ENCODE measurements around the gene OR52D1. TPM values are rescaled to one million over a fixed set of nuclear protein-coding genes. Genes with fewer than 3 reads are reported as not detected.

Gene OR52D1
- total and polyA plus RNA-seq, 4 donors: not detected

- Histone ChIP-seq H3K9ac (ENCODE audit: low read depth in 1 of 2, low read length in 2 of 2) (no peak within 1 kb of the TSS), H3K27ac (ENCODE audit: low read depth in 1 of 2, low read length in 2 of 2) (no peak within 1 kb of the TSS), H3K4me1 (ENCODE audit: control insufficient read depth in 4 of 4, insufficient read depth in 4 of 4, low read length in 3 of 4) (no peaks in the 10 kb centered on the region), H3K36me3 (ENCODE audit: control insufficient read depth in 4 of 4, insufficient read depth in 3 of 4, low read depth in 1 of 4, low read length in 3 of 4) (no peaks in the 10 kb centered on the region), H3K27me3 (ENCODE audit: control insufficient read depth in 4 of 4, insufficient read depth in 4 of 4, low read length in 3 of 4) (no peaks in the 10 kb centered on the region), H3K4me3 (ENCODE audit: low read depth in 1 of 3, low read length in 3 of 3) (no peak within 1 kb of the TSS), H3K9me3 (ENCODE audit: control insufficient read depth in 4 of 4, low read length in 3 of 4) (no peaks in the 10 kb centered on the region)
- TF ChIP-seq TAF1 (conservative IDR thresholded peaks at IDR 0.05): no peak
- TF ChIP-seq RXRA (IDR thresholded peaks at IDR 0.05): no peak
- no peak for TF ChIP-seq FOXA2 (IDR thresholded peaks at IDR 0.05)
- no peak for TF ChIP-seq RAD21 (IDR thresholded peaks at IDR 0.05)
- TF ChIP-seq NR2F2 (IDR thresholded peaks at IDR 0.05): no peak
- TF ChIP-seq YY1 (IDR thresholded peaks at IDR 0.05): no peak
- no peak for TF ChIP-seq SP1 (IDR thresholded peaks at IDR 0.05)
- DNase-seq (ENCODE audit: low spot score): no peak
- WGBS: 96% methylated on average over 2 of the region's 2 CpGs
These were observed 28.1 kb downstream of the OR52D1 start, which contains the start of gene UBQLNL for GRCh38 chr11:5516599-5516998. UBQLNL (minus strand) TSS chr11:5516699; CDS start chr11:5516441, 258 bp downstream.

GRCh38 chr11:5521540-5521939 lies 33.1 kb downstream of the OR52D1 start:
- WGBS: 97% methylated on average over 4 of the region's 4 CpGs
- Histone ChIP-seq H3K27me3 (ENCODE audit: control insufficient read depth in 4 of 4, insufficient read depth in 4 of 4, low read length in 3 of 4) (no peaks in the 10 kb centered on the region), H3K4me1 (ENCODE audit: control insufficient read depth in 4 of 4, insufficient read depth in 4 of 4, low read length in 3 of 4) (no peaks in the 10 kb centered on the region), H3K9ac (ENCODE audit: low read depth in 1 of 2, low read length in 2 of 2) (no peak overlapping the region), H3K27ac (ENCODE audit: low read depth in 1 of 2, low read length in 2 of 2) (no peak overlapping the region), H3K9me3 (ENCODE audit: control insufficient read depth in 4 of 4, low read length in 3 of 4) (no peaks in the 10 kb centered on the region), H3K4me3 (ENCODE audit: low read depth in 1 of 3, low read length in 3 of 3) (no peak overlapping the region), H3K36me3 (ENCODE audit: control insufficient read depth in 4 of 4, insufficient read depth in 3 of 4, low read depth in 1 of 4, low read length in 3 of 4) (no peaks in the 10 kb centered on the region)
- TF ChIP-seq FOXA1 (IDR thresholded peaks at IDR 0.05): no peak
- no peak for TF ChIP-seq REST (IDR thresholded peaks at IDR 0.05)
- TF ChIP-seq, protein P1, sequence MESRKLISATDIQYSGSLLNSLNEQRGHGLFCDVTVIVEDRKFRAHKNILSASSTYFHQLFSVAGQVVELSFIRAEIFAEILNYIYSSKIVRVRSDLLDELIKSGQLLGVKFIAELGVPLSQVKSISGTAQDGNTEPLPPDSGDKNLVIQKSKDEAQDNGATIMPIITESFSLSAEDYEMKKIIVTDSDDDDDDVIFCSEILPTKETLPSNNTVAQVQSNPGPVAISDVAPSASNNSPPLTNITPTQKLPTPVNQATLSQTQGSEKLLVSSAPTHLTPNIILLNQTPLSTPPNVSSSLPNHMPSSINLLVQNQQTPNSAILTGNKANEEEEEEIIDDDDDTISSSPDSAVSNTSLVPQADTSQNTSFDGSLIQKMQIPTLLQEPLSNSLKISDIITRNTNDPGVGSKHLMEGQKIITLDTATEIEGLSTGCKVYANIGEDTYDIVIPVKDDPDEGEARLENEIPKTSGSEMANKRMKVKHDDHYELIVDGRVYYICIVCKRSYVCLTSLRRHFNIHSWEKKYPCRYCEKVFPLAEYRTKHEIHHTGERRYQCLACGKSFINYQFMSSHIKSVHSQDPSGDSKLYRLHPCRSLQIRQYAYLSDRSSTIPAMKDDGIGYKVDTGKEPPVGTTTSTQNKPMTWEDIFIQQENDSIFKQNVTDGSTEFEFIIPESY (IDR thresholded peaks at IDR 0.05): no peak
- TF ChIP-seq FOXA2 (IDR thresholded peaks at IDR 0.05): no peak
- TF ChIP-seq, protein P2, sequence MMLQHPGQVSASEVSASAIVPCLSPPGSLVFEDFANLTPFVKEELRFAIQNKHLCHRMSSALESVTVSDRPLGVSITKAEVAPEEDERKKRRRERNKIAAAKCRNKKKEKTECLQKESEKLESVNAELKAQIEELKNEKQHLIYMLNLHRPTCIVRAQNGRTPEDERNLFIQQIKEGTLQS (IDR thresholded peaks at IDR 0.05): no peak
- no peak for TF ChIP-seq MAX (IDR thresholded peaks at IDR 0.05)
- no peak for TF ChIP-seq SP1 (IDR thresholded peaks at IDR 0.05)
- no peak for TF ChIP-seq YY1 (IDR thresholded peaks at IDR 0.05)
- TF ChIP-seq EGR1 (IDR thresholded peaks at IDR 0.05; ENCODE audit: low read depth in 2 of 2): no peak
- no peak for TF ChIP-seq JUND (IDR thresholded peaks at IDR 0.05)
- TF ChIP-seq TAF1 (conservative IDR thresholded peaks at IDR 0.05): no peak
- no peak for TF ChIP-seq RXRA (IDR thresholded peaks at IDR 0.05)
- TF ChIP-seq HNF4G (IDR thresholded peaks at IDR 0.05): no peak
- TF ChIP-seq RAD21 (IDR thresholded peaks at IDR 0.05): no peak
- no peak for TF ChIP-seq GABPA (IDR thresholded peaks at IDR 0.05 in 1 of 2, conservative IDR thresholded peaks at IDR 0.05 in 1 of 2)
- DNase-seq (ENCODE audit: low spot score): no peak

Measured in liver (tissue), 9 donors.